Caki2 (cell line): ENCODE results near the gene GIMAP2. TPM values are rescaled to one million over a fixed set of nuclear protein-coding genes. Genes with fewer than 3 reads are reported as not detected.
"Not testable (repeated sequence)": the region's sequence is repeated elsewhere in the genome, so short reads cannot be mapped to it uniquely, and the experiment has no call there.

Experiments
- DNase-seq: peaks from one replicate; pipeline ENCODE4 v3.0.0-alpha.2; 2015; ENCODE audit warnings: low read depth
- in situ Hi-C: cut with HindIII; loops from 2 replicates; pipeline ENCODE4 v1.10.0; 2016; ENCODE audit warnings: low sequenced_read_pairs, low pct_unique_long_range_greater_than_20kb, mixed read lengths
- total RNA-seq: library from RNA; depleted of rRNA; stranded (reverse); fragments of >200 nt; shearing (Covaris generic); gene quantifications from 2 replicates; pipeline ENCODE4 v1.2.3, GENCODE V29; 2014; ENCODE audit warnings: low replicate concordance

GIMAP2 gene
- total RNA-seq, 1 experiment from 2014 or later = not detected

- DNase-seq, in situ Hi-C loops: not testable (repeated sequence)
Observed at GRCh38 chr7:150671798-150672585, 13.5 kb upstream of the GIMAP2 start.

- in situ Hi-C loops = no loop called here
- no peak for DNase-seq
Observed at GRCh38 chr7:150675714-150676113, 9.8 kb upstream of the GIMAP2 start.

GRCh38 chr7:150676276-150676675, 9.2 kb upstream of the GIMAP2 start:
- in situ Hi-C loops, DNase-seq: not testable (repeated sequence)

GRCh38 chr7:150676854-150677253, 8.7 kb upstream of the GIMAP2 start:
- in situ Hi-C loops, DNase-seq: not testable (repeated sequence)

- DNase-seq, in situ Hi-C loops: not testable (repeated sequence)
Observed at GRCh38 chr7:150678601-150679000, 6.9 kb upstream of the GIMAP2 start.

GRCh38 chr7:150680364-150680763, 5.1 kb upstream of the GIMAP2 start:
- DNase-seq, in situ Hi-C loops: not testable (repeated sequence)

GRCh38 chr7:150686030-150686631, 625 bp downstream of the GIMAP2 start:
- in situ Hi-C loops = no loop called here
- no peak for DNase-seq

- DNase-seq = no peak
- in situ Hi-C loops = no loop called here
Observed at GRCh38 chr7:150688630-150689029, 3.1 kb downstream of the GIMAP2 start.

GRCh38 chr7:150695654-150696053, 10.1 kb downstream of the GIMAP2 start:
- in situ Hi-C loops = no loop called here

GRCh38 chr7:150703209-150703608, 17.7 kb downstream of the GIMAP2 start:
- in situ Hi-C loops = no loop called here
- no peak for DNase-seq

More at GRCh38 chr7:150695654-150696053, 10.1 kb downstream of the GIMAP2 start:
- DNase-seq = no peak

- in situ Hi-C loops = no loop called here
- DNase-seq = no peak
Observed at GRCh38 chr7:150715293-150715692, 29.8 kb downstream of the GIMAP2 start.

- in situ Hi-C loops = no loop called here
- no peak for DNase-seq
Observed at GRCh38 chr7:150715738-150716137, 30.2 kb downstream of the GIMAP2 start.

- in situ Hi-C loops = no loop called here
- DNase-seq = no peak
Observed at GRCh38 chr7:150716368-150716767, 30.9 kb downstream of the GIMAP2 start, which contains the start of gene GIMAP1. GIMAP1 (plus strand) TSS chr7:150716613; CDS start chr7:150719048, 2,435 bp downstream.

- no peak for DNase-seq
- in situ Hi-C loops = no loop called here
Observed at GRCh38 chr7:150716939-150717338, 31.4 kb downstream of the GIMAP2 start.

- in situ Hi-C loops = no loop called here
Observed at GRCh38 chr7:150717814-150718420, 32.4 kb downstream of the GIMAP2 start.

GRCh38 chr7:150719436-150719835, 33.9 kb downstream of the GIMAP2 start:
- DNase-seq = no peak
- in situ Hi-C loops = no loop called here

More at GRCh38 chr7:150717814-150718420, 32.4 kb downstream of the GIMAP2 start:
- no peak for DNase-seq

GRCh38 chr7:150719960-150720891, 34.7 kb downstream of the GIMAP2 start:
- DNase-seq = no peak
- in situ Hi-C loops = no loop called here

GRCh38 chr7:150721970-150722373, 36.5 kb downstream of the GIMAP2 start:
- DNase-seq = no peak
- in situ Hi-C loops = no loop called here
